Stimulated activated naive CD8-positive, alpha-beta T cell treated with anti-CD3 and anti-CD28 coated beads, Interleukin-15, Interleukin-2, amounts not matched to agents 100 U/mL and 50 U/mL, for 24 hours (primary cell): ENCODE results near the gene NACC1.

Source experiments
- ATAC-seq: fragments of 150-1000 bp; cut with Tn5 transposase; one replicate; pipeline ENCODE4 v1.10.0; 2021
- DNase-seq: peaks from one replicate; pipeline ENCODE4 v3.0.0; 2021

The NACC1 gene

DNA sequence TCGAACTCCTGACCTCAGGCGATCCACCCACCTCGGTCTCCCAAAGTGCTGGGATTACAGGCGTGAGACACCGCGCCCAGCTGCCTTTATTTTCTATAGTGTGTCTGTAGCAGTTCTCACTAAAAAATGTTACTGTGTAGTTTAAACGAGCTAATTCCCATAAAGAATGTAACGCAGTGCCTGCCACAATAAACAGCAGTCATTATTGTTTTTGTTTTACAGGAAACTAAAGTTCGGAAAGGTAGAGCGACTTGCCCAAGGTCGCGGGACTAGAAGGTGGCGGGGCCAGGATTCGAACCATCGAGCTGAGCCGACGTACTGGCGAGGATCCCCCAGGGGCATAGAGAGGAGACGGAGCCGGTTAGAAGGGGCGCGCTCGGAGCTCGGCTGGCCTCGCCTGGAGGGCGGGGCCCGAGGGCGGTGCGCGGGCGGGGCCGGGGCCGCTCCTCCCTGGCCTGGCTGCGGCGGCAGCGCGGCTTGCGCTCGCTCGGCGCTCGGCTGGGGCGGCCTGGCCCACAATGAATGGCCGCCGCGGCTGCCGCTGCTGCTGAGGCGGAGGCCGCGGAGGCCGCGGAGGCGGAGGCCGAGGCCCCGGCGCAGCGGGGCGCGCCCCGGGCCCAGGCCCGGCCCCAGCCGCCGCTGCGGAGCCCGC, at the start of gene NACC1:
TSS of gene NACC1 (plus strand) at position 493 of the 652 bp plus-strand sequence. CDS start 16,944 bp downstream, outside the sequence.
- peak; percentile 94 for DNase-seq

DNA sequence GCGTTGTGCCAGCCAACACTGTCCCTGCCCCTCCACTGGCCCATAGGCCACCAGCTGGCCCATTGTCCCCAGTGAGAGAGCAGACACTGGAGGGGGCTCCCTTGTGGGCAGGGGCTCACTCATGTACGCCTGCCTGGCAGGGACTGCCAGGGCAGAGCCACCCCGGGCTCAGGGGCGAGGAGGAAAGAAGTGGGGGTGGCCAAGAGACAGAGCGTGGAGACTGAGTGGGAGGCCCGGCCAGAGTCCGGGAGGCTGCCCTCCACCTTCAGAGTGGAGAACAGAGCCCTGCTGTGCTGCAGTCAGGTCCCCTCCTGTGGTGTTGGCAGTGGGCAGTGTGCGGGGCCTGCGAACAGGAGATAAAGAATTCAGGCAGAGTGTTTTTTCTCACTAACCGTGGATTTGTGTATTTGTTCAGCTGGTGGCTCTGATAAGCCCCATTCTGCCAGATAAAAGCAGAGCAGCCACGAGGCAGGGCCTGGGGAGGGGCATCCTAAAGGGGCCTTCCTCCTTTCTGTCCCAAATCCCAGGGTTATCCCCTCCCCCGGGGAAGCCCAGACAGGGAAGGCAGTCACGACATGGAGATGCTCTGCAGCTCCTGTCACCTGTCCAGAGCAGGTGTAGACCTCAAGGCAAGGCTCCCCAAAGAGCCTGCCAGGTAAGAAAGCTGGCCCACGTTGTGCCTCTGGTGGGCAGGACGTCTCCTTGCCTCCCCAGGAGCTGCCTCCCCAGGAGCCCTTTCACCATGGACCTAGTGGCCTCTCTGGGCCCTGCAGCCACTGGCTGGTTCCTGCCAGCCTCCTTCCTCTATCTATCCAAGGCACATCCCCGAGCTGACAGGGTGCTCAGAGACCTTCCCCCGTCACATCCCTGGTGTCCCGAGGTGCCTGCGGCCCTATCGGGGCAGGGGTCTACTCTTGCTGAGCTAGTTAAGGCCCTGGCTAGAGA, 48.4 kb upstream of the NACC1 start:
- ATAC-seq, result no peak
- DNase-seq, result no peak

More for the DNA sequence above, at the start of gene NACC1:
- peak; percentile 88 for ATAC-seq

DNA sequence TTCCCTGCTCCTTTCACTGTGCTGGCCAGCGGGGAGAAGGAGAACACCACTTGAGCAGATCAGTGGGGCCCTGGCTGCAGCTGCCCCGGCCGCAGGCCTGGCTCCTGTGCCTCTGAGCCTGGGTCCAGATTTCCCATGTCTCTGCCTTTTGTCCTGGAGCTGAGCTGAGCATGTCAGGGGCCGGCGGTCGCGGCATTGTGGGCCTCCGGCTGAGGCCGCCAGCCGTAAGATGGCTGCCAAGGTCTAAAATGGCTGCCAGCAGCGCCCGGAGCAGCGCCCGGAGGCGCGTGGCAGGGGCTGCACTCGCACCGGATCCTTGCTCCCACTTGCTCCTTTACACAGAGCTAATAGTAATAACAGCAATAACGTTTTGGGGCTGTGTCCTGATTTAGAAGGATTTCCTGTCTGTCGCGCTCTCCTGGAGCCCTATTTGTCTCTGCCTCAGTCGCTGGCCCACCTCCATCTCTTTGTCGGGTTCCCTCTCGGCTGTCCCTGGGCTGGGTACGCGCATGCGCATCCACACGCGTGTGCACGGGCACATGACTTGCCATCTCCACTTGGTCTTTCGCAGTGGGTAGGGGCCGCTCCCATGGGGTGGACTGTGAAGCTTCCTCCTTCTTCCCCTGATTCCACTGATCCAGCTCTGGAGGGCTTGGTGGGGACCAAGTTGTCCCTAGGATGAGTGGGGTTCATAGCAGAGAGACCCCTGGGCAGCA, 47.5 kb upstream of the NACC1 start:
- DNase-seq (no peak), ATAC-seq (no peak)

GRCh38 chr19:13071444-13072187, 46.4 kb upstream of the NACC1 start:
- no peak for DNase-seq
- no peak for ATAC-seq

- DNase-seq, result no peak
- no peak for ATAC-seq
Observed at GRCh38 chr19:13072188-13072908, 45.7 kb upstream of the NACC1 start.

DNA sequence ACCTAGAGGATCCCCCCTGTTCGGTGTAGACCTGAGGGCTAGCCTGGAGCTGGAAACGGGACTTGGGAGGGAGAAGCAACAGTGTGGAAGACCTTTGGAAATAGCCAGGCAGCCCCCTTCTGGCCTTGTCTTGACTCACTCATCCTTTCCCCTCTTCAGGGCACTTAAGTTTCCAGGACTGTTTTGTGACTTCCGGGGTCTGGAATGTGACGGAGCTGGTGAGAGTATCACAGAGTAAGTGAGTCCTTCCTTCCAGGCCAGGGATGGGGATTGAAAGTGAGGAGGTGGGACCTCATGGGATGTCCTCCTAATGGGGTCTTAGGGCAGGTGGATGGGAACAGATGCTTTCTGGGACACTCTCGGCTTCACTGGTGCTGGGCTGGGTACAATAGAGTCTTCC, 44.8 kb upstream of the NACC1 start:
- no peak for DNase-seq
- no peak for ATAC-seq

DNA sequence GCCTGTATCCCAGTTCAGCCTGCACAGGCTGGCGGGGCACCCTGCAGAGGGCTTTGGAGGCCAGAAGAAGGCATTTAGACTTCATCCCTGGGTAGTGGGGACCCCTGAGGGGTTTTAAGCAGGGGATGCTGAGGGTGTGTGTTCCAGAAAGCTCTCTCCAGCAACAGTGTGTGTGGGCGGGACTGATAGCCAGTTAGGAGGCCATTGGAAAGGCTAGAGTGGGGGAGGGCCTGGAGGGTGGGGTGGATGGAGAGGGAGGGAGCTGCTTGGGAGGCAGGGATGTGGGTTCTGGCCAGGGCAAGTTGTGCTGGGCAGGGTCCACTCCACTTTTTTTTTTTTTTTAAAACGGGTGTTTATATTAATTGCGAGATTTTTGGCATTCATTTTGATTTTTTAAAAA, 43.7 kb upstream of the NACC1 start:
- DNase-seq (no peak), ATAC-seq (no peak)

- ATAC-seq (no peak), DNase-seq (no peak)
Observed at GRCh38 chr19:13076320-13076719, 41.7 kb upstream of the NACC1 start.

GRCh38 chr19:13076787-13077186, 41.3 kb upstream of the NACC1 start:
- ATAC-seq (no peak), DNase-seq (no peak)

DNA sequence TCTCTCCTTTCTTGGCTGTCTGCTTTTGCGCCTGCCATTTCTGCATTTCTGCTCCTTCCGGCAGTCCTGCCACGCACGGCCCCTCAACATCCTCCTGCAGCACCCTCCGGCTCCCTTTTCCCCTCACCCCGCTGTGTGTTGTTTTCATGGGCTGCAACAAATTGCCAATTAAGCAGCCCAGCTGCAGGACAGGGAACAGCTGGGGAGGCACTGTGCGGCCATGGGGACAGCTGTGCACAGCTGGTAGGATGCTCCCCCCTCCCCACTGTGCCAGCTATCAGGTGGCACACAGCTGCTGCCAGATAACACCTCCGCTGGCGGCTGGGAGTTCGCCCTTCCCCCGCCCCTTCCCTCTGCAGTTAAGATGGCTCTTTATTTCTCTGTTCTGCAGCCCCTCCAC, 40.8 kb upstream of the NACC1 start:
- ATAC-seq, result no peak
- no peak for DNase-seq

DNA sequence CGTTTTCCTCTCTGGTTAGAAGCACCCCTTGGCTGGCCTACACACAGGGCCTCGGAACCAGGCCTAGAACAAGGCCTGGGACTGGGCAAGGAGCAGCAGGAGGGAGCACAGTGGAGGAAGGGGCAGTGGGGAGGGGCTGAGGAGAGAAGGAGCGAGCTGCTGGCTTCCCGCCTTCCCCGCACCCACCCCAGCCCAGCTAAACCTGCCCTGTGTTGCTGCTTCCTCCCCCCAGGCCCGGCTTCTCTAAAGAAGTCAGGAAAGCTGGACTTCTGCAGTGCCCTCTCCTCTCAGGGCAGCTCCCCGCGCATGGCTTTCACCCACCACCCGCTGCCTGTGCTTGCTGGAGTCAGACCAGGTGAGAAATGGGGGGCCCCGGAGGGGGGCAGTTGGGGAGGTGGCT, 39.7 kb upstream of the NACC1 start:
- ATAC-seq, result no peak
- no peak for DNase-seq

GRCh38 chr19:13078897-13079541, 39.0 kb upstream of the NACC1 start:
- DNase-seq (no peak), ATAC-seq (no peak)

GRCh38 chr19:13079542-13079986, 38.5 kb upstream of the NACC1 start:
- ATAC-seq (no peak), DNase-seq (no peak)

GRCh38 chr19:13082192-13083007, 35.7 kb upstream of the NACC1 start:
- no peak for DNase-seq
- no peak for ATAC-seq

- ATAC-seq (no peak), DNase-seq (no peak)
Observed at GRCh38 chr19:13083008-13083404, 35.1 kb upstream of the NACC1 start.

GRCh38 chr19:13083627-13084026, 34.4 kb upstream of the NACC1 start:
- no peak for DNase-seq
- no peak for ATAC-seq

GRCh38 chr19:13085666-13086065, 32.4 kb upstream of the NACC1 start:
- no peak for ATAC-seq
- DNase-seq, result no peak

DNA sequence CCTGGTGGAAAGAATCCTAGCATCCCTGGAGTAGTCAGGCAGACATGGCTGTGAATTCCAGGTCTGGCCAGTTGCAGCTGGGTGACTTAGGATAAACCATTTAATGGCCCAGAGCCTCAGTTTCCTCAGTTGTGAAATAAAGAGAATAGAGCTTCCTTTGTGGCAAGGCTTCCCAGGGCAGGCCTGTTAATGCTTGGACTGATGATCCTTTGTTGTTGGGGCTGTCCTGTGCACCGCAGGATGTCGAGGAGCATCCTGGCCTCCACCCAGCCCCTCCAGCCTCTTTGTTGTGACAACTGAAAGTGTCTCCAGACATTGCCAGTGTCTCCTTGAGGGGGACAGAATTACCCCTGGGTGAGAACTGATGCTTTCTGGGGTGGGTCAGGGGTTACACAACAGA, 31.7 kb upstream of the NACC1 start:
- ATAC-seq, result no peak
- no peak for DNase-seq

- ATAC-seq (no peak), DNase-seq (no peak)
Observed at GRCh38 chr19:13087295-13087694, 30.8 kb upstream of the NACC1 start.
